NCI-H748 (cell line): ENCODE results near the gene SLC30A1.
"Not testable (repeated sequence)": the region's sequence is repeated elsewhere in the genome, so short reads cannot be mapped to it uniquely, and the experiment has no call there.

Experiments
- DNase-seq: peaks from one replicate; lab custom pipeline; 2025; ENCODE audit not compliant: unreplicated experiment; lab: John Stamatoyannopoulos, UW

The SLC30A1 gene

GRCh38 chr1:211549092-211549711 lies 29.8 kb downstream of the SLC30A1 start:
- no peak for DNase-seq

DNA sequence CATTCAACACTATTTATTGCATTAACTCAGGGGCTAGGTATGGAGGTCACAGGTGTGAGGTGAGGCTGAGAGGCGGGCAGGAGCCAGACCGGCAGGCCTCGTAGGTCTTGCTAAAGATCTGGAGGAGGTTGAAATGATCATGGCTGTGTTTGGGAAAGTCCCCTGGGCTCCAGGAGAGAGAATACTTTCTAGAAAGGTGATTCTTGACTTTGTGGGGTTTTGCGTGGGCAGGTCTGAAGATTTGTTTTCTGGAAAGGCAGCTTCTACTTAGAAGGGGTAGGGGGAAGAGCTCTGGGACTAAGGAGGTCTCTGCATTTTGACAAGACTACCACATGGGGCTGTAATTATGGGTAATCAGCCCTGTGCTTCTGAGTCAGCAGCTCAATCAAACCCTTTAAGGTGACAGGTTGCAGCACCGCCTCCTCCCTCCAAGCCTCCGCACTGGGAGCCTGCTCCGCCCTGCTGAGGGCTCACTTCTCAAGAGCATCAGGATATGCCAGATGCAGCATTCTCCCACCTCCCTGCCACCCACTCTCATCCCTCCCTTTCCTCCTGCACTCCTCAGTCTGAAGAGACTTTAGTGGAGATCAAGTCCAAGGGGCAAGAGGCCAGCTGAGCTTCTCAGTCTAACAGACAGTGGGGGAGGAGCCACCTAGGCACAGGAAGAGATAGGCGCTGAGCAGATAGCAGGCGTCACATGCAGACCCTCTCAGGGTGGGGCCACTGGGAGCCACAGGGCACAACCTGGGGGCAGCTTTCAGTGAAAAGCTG lies 30.5 kb downstream of the SLC30A1 start:
- no peak for DNase-seq

DNA sequence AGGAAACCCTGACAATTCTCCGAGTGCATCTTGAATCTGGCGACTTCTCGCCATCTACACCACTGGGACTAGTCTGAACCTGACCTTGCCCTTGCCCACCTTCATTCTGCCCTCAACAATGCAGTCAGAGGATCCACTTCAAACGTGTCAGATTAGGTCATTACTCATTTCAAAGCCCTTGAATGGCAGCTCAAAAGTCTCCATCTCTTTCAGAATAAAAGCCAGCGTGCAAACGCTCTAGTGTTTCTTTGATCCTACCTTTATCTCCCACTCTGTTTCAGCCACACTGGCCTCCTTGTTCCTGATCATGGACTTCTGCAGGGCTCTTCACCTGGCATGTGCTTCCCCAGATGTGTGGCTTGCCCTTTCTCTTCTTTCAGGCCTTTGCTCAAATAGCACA lies 31.3 kb downstream of the SLC30A1 start:
- DNase-seq: no peak

DNA sequence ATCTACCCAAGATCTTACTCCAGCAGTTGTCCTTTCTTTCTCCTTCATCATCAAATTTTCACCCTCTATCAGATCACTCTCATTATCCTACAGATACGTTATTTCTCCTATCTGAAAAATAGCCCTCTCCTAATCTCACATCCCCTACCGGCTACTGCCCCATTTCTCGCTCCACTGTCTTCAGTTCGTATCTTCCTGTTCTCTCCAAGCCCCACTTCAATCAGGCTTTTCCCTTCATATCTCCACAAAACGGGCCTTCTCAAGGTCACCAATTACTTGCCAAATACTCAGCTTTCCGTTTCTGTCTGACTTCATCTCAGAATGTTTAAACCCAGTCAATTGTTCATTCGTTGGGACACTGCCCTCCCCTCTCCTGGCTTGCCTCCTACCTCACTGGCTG lies 32.4 kb downstream of the SLC30A1 start:
- DNase-seq: no peak

GRCh38 chr1:211543025-211543424 lies 35.9 kb downstream of the SLC30A1 start:
- no peak for DNase-seq

- DNase-seq: no peak
These were observed 37.1 kb downstream of the SLC30A1 start for GRCh38 chr1:211541720-211542477.

DNA sequence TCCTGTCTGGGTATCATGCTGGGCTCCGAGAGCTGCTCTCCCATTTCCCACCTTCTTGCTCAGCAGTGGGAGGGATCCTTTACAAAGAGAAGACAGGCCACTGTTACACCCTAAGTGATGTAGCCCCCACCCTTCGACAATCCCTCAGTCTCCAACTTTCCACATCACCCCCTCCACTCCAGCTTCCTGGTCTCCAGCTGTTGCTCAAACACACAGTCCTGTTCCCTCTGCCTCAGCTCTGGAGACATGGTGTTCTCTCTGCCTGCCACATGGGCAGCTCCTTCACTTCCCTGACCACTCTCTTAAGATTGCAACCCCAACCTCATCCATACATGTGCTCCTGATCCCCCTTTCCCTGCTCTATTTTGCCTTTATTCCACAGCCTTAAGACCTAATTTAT lies 37.7 kb downstream of the SLC30A1 start:
- no peak for DNase-seq

DNA sequence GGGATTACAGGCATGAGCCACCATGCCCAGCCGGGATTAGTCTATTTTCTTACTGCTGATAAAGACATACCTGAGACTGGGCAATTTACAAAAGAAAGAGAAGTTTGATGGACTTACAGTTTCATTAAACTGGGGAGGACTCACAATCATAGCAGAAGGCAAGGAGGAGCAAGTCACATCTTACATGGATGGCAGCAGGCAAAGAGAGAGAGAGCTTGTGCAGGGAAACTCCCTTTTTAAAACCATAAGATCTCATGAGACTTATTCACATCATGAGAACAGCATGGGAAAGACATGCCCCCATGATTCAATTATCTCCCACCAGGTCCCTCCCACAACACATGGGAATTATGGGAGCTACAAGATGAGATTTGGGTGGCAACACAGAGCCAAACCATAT lies 38.1 kb downstream of the SLC30A1 start:
- not testable (repeated sequence) for DNase-seq

DNA sequence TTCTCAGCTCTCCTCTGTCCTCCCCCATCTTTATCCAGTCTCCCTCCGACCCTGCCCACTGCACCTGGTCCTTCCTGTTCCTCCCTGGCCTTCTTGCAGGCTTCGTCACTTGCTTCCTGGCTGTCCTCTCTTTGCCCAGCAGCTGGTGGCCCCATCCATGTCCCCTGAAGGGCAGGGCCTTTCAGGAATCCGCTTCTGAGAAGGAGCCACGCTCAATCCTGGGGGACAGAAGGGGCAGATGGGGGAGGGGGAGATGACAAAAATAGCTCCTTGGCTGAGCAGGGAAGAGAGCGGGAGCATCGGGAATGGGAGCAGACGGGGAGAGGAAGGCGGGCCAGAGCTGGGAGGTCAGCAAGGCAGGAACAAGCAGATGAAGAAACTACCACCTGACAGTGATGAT lies 40.7 kb downstream of the SLC30A1 start:
- no peak for DNase-seq

DNA sequence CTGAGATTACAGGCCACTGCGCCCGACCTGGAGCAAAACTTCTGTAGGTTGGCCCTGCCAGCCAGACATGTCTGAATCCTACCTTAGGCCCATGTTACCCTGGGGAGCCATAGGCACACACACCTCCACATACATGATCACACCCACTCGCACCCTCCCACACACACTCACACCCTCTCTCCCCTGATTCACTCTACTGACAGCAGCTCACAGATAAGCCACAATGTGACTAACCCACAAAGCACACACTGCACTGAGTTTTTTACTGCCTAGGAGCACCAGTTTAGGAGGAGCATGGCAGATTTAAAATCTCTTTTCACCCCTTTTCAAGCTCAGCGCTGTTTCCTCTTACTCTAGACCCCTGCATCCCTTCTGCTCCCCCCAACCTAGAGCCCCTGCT lies 41.7 kb downstream of the SLC30A1 start:
- DNase-seq: no peak

DNA sequence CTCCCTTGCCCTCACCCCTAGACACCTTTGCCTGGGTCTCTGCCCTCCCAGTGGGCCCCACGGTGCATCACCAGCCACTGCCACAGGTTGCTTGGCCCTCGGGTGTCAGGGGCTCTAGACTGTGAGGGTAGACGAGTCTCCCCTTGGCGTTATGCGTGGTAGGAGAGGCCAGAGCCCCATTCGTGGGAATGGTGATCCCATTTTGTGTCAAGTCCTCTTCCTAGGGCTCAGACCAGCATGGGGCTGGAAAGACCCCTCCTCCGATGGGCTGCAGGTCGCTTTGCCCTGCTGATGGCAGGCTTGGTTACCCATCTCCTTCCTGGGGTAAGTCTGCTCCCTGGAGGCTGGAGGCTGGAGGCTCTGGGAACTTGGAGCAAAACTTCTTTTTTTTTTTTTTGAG lies 42.4 kb downstream of the SLC30A1 start:
- no peak for DNase-seq

DNA sequence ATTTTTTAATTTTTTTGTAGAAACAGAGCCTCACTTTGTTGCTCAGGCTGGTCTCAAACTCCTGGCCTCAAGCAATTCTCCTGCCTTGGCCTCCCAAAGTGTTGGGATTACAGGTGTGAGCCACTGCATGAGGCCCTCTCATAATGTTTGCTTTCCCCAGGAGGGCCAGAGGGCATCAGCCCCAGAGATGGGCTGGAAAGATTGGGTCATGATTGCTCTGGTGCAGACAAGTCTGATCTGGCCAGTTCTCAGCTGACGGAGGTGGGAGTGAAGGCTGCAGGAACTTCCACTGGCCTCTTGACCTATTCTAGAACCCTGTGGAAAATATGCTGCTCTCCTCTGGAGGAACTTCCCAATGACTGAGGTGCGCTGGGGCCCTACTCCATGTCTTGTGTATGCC lies 43.6 kb downstream of the SLC30A1 start:
- DNase-seq: no peak

GRCh38 chr1:211534545-211535291 lies 44.2 kb downstream of the SLC30A1 start:
- no peak for DNase-seq

DNA sequence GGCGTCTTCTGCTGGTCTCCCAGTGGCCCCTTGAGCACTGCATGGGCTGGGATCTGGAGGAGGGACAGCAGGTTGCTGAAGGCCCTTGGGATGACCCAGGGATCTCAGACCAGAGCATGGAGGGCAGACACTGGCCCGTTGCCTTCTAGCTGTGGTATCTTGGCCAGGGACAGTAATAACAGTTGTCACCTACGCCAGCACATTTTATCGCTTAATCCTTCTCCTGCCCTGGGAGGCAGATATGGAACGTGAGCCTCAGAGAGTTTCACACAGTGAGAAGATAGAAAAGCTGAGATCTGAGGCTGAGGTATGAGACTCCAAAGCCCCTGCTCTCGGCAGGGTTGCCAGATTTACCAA lies 46.9 kb downstream of the SLC30A1 start:
- DNase-seq: no peak

GRCh38 chr1:211531194-211532087 lies 47.5 kb downstream of the SLC30A1 start:
- DNase-seq: no peak

DNA sequence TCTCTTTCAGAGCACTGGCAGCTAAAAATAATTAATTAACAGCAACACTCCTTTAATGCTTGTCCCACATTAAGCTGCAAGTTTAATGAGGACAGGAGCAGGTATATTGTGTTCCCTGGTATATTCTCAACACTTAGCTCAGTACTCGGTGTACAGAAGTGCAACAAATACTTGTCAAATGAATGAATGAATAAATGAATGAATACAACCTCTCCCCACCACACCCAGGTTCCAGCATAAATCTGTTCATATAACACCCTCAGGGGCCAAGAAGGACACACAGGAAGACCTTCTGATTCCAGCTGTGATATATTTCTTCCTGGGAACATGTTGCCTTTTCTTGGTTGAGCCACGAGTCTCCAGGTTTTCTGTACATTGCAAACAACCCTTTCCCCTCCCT lies 48.9 kb downstream of the SLC30A1 start:
- DNase-seq: no peak

DNA sequence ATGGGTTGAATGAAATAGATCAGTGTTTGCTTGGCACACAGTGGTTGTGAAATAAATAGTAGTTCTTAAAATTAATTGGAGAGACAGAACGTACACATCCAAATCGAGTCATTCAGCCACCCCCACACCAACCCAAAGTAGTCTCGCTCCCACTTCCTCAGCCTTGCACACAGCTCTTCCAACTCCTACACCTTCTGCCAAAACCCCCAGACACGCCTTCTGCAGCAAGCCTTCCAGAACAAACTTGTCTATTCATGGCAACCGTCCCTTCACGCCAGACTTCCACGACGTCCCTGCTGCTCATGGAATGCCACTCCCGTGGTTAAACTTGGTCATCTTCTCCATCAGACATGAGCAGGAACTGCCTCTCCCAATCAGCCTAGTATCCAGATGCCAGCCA lies 49.5 kb downstream of the SLC30A1 start:
- DNase-seq: no peak

DNA sequence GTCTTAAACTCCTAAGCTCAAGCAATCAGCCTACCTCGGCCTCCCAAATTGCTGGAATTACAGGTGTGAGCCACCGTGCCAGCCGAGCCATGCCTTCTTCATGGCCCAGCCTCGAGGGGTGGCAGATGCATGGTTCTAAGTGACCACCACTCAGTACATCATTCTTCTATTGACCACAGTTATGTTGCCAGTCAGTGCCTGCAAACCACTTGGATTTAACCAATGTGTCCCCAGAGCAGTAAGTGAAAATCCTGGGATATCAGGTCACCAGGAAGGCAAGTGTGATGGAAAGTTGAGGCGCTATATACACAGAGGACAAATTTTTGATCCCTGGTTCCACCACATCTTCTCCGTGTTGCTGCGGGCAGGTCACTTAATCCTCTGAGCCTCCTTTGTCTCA lies 50.0 kb downstream of the SLC30A1 start:
- DNase-seq: no peak

- DNase-seq: no peak
These were observed 51.1 kb downstream of the SLC30A1 start for GRCh38 chr1:211527888-211528287.

GRCh38 chr1:211527006-211527405 lies 52.0 kb downstream of the SLC30A1 start:
- no peak for DNase-seq

GRCh38 chr1:211526101-211526500 lies 52.9 kb downstream of the SLC30A1 start:
- DNase-seq: no peak
